ENCODE results near the gene SLAIN1. TPM values are rescaled to one million over a fixed set of nuclear protein-coding genes. Genes with fewer than 3 reads are reported as not detected.

SLAIN1 gene
- total and polyA plus RNA-seq, 2 of the 13 experiments (the other 11 are each of a cell fraction or from before 2014, with no cell fraction given): 1.2 to 4.5 TPM

- Histone ChIP-seq H3K36me3 (replicated peaks in 1 of 2; ENCODE audit: control insufficient read depth in 1 of 2, insufficient read depth in 2 of 2, low read length in 2 of 2) (no peaks in the 10 kb centered on the region), H3K9ac (ENCODE audit: insufficient read depth, low read depth, low read length) (no peak overlapping the region), H3K79me2 (ENCODE audit: insufficient read depth, low read length) (no peaks in the 10 kb centered on the region), H2AFZ (ENCODE audit: low read length) (no peak overlapping the region), H4K20me1 (ENCODE audit: insufficient read depth, low read length) (no peaks in the 10 kb centered on the region), H3K27me3 (ENCODE audit: control insufficient read depth in 1 of 2, insufficient read depth in 2 of 2, low read length in 2 of 2) (no peaks in the 10 kb centered on the region), H3K4me2 (ENCODE audit: low read depth, low read length) (no peak overlapping the region), H3K4me3 (replicated peaks in 1 of 3; ENCODE audit: insufficient read depth in 1 of 3, low read depth in 2 of 3, low read length in 3 of 3) (no peak overlapping the region), H3K4me1 (ENCODE audit: insufficient read depth, low read length) (no peaks in the 10 kb centered on the region), H3K9me3 (ENCODE audit: low read length) (no peaks in the 10 kb centered on the region), H3K27ac (ENCODE audit: extremely low read length, insufficient read depth, low read length) (no peak overlapping the region)
- TF ChIP-seq NFIC (IDR thresholded peaks at IDR 0.05; ENCODE audit: low read length): no peak
- TF ChIP-seq, protein P1, sequence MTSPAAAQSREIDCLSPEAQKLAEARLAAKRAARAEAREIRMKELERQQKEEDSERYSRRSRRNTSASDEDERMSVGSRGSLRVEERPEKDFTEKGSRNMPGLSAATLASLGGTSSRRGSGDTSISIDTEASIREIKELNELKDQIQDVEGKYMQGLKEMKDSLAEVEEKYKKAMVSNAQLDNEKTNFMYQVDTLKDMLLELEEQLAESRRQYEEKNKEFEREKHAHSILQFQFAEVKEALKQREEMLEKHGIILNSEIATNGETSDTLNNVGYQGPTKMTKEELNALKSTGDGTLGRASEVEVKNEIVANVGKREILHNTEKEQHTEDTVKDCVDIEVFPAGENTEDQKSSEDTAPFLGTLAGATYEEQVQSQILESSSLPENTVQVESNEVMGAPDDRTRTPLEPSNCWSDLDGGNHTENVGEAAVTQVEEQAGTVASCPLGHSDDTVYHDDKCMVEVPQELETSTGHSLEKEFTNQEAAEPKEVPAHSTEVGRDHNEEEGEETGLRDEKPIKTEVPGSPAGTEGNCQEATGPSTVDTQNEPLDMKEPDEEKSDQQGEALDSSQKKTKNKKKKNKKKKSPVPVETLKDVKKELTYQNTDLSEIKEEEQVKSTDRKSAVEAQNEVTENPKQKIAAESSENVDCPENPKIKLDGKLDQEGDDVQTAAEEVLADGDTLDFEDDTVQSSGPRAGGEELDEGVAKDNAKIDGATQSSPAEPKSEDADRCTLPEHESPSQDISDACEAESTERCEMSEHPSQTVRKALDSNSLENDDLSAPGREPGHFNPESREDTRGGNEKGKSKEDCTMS (CRISPR knock-in tag; conservative IDR thresholded peaks at IDR 0.05): no peak
- TF ChIP-seq ZNF576 (CRISPR knock-in tag; IDR thresholded peaks at IDR 0.05): no peak
- TF ChIP-seq KAT8 (CRISPR knock-in tag; IDR thresholded peaks at IDR 0.05): no peak
- TF ChIP-seq MEIS2 (CRISPR knock-in tag; IDR thresholded peaks at IDR 0.05): no peak
- no peak for TF ChIP-seq CENPT (CRISPR knock-in tag; IDR thresholded peaks at IDR 0.05; ENCODE audit: low read depth)
- TF ChIP-seq KDM6A (CRISPR knock-in tag; IDR thresholded peaks at IDR 0.05; ENCODE audit: low read depth): no peak
- TF ChIP-seq ZNF34 (CRISPR knock-in tag; IDR thresholded peaks at IDR 0.05; ENCODE audit: borderline replicate concordance): no peak
- TF ChIP-seq JUND (CRISPR knock-in tag; IDR thresholded peaks at IDR 0.05): no peak
- DNase-seq (ENCODE audit: low spot score) (no peak), FAIRE-seq (no peak), ATAC-seq (no peak)
- WGBS (ENCODE audit: low lambda C conversion rate): 0% methylated on average over 1 of the region's 1 CpG
- ChIA-PET POLR2A (no interaction called here), CTCF (ENCODE audit: low intra/inter-chr PET ratio, low total read pairs) (no interaction called here)
- BruUV-seq (replicated peaks): no TSS peak
- intact Hi-C loops (cut with micrococcal nuclease; ENCODE audit: unreplicated experiment): no loop called here
- in situ Hi-C loops (cut with HindIII; ENCODE audit: extremely low pct_ligation_motif_present, low pct_unique_long_range_greater_than_20kb): no loop called here
Observed at GRCh38 chr13:77774181-77774580, 76.7 kb downstream of the SLAIN1 start.

Measured in HepG2 (cell line).